Stimulated activated naive CD8-positive, alpha-beta T cell treated with anti-CD3 and anti-CD28 coated beads, Interleukin-15, amount 100 ng/mL, for 72 hours (primary cell): Measurements from ENCODE around the gene SMARCD1.
A peak's percentile ranks its signal among the peaks of the same experiment; 100 is the strongest.

ENCODE experiments used
- ATAC-seq: fragments of 150-1000 bp; cut with Tn5 transposase; 2 replicates; pipeline ENCODE4 v1.10.0; 2021; ENCODE audit warnings: mild to moderate bottlenecking, moderate library complexity
- DNase-seq, 2 donors: peaks; one replicate each; pipeline ENCODE4 v3.0.0; 2021 to 2022
- H3K27ac Mint-ChIP-seq, 2 donors: one replicate each; pipeline ENCODE4 v1.8.0; 2022; ENCODE audit warnings: mild to moderate bottlenecking in 2 of 2, mixed read lengths in 2 of 2, moderate library complexity in 2 of 2
- H3K27me3 Mint-ChIP-seq: one replicate; pipeline ENCODE4 v1.8.0; 2022; ENCODE audit warnings: mixed read lengths
- H3K4me1 Mint-ChIP-seq: one replicate; pipeline ENCODE4 v1.8.0; 2022; ENCODE audit warnings: mild to moderate bottlenecking, mixed read lengths
- H3K4me3 Mint-ChIP-seq, 2 donors: one replicate each; pipeline ENCODE4 v1.8.0; 2022; ENCODE audit warnings: mild to moderate bottlenecking in 2 of 2, mixed read lengths in 2 of 2, moderate library complexity in 1 of 2
- H3K9me3 Mint-ChIP-seq, 2 donors: one replicate each; pipeline ENCODE4 v1.8.0; 2022; ENCODE audit warnings: mixed read lengths in 2 of 2

The SMARCD1 gene

DNA sequence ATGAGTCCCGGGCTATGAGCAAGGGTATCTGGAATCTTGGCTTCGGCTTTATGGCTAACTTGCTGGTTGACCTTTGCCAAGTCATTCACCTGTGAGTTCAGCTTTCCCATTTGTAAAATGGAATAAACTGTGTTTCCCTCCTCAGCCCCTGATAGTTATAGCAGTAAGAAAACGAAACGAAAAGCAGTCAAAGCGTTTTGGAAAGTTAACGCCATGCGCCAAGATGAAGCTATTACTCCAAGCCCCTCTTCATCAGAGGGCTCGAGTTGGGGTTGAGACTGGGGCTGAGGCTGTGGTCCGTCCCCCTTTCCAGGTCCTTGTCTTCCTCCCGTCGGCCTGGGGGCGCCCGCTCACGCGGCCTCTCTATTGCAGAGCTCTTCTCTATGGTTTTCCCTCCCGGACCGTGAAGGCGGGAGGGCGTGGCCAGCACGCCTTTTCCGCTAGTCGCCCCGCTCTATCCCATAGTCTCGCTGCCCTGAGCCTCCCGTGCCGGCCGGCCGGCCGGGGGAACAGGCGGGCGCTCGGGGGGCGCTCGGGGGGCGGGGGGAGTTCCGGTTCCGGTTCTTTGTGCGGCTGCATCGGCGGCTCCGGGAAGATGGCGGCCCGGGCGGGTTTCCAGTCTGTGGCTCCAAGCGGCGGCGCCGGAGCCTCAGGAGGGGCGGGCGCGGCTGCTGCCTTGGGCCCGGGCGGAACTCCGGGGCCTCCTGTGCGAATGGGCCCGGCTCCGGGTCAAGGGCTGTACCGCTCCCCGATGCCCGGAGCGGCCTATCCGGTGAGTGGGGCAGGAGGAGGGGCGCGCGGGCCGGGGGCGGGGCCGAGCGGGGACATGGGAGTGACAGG, at the start of gene SMARCD1:
SMARCD1 (plus strand) TSS at position 568 of the 840 bp plus-strand sequence; CDS start at position 596, 28 bp downstream.
- Mint-ChIP-seq H3K9me3 (no peaks in the 10 kb centered on the region), H3K4me3 (peak within 1 kb of the TSS; percentile 92 to 97), H3K27me3 (no peaks in the 10 kb centered on the region), H3K4me1 (peaks cover 49% of the 10 kb centered on the region), H3K27ac (peak within 1 kb of the TSS; percentile 98 to 99)
- peak; percentile 91 for ATAC-seq
- DNase-seq, result peak; percentile 81 to 85

- Mint-ChIP-seq H3K27ac (no peak overlapping the region), H3K9me3 (no peaks in the 10 kb centered on the region), H3K4me1 (peaks cover 14% of the 10 kb centered on the region), H3K4me3 (no peak overlapping the region), H3K27me3 (peaks cover 30% of the 10 kb centered on the region)
- ATAC-seq, result no peak
- DNase-seq, result no peak
Measured at GRCh38 chr12:50038336-50038735, 46.8 kb upstream of the SMARCD1 start.

DNA sequence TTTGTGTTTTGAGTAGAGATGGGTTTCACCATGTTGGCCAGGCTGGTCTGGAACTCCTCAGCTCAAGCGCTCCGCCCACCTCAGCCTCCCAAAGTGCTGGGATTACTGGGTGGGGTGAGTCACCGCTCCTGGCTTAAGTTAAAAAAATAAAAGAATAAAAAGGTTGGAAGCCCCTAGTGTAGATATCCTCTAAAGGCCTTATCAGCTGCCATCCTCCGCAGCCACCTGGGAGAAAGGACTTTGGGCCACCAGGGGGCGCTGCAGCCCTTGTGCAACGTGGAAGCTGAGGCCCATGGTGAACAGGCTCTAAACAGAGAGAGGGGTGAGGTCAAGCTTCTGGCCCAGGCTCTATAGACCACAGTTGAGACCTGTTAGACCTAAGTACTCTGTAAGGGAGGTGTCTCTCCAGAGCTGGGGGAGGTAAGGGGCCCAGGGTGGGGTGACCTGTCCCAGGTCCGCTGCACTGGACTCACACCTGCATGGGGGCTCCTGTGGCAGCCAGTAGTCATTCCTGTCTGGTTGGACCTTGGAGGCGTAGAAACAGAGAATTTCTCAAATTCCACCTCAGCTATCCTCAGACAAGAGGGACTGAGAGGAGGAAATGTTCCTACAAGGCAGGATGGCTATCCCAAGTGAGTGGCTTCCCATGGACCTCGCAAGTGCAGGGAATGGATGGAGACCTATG, 45.8 kb upstream of the SMARCD1 start:
- H3K27me3 Mint-ChIP-seq, result peaks cover 21% of the 10 kb centered on the region
- DNase-seq (peak; percentile 83 to 84), ATAC-seq (peak; percentile 92)
- no peaks in the 10 kb centered on the region for H3K9me3 Mint-ChIP-seq
- H3K4me3 Mint-ChIP-seq, result no peak overlapping the region
- H3K4me1 Mint-ChIP-seq, result peaks cover 21% of the 10 kb centered on the region
- peak overlapping the region in 1 of 2 donors; percentile 64 for H3K27ac Mint-ChIP-seq

- H3K4me1 Mint-ChIP-seq, result peaks cover 21% of the 10 kb centered on the region
- DNase-seq (no peak), ATAC-seq (no peak)
- H3K27me3 Mint-ChIP-seq, result peaks cover 11% of the 10 kb centered on the region
- H3K27ac Mint-ChIP-seq, result peak overlapping the region in 1 of 2 donors; percentile 79
- no peaks in the 10 kb centered on the region for H3K9me3 Mint-ChIP-seq
- no peak overlapping the region for H3K4me3 Mint-ChIP-seq
Measured at GRCh38 chr12:50040657-50041056, 44.5 kb upstream of the SMARCD1 start.

DNA sequence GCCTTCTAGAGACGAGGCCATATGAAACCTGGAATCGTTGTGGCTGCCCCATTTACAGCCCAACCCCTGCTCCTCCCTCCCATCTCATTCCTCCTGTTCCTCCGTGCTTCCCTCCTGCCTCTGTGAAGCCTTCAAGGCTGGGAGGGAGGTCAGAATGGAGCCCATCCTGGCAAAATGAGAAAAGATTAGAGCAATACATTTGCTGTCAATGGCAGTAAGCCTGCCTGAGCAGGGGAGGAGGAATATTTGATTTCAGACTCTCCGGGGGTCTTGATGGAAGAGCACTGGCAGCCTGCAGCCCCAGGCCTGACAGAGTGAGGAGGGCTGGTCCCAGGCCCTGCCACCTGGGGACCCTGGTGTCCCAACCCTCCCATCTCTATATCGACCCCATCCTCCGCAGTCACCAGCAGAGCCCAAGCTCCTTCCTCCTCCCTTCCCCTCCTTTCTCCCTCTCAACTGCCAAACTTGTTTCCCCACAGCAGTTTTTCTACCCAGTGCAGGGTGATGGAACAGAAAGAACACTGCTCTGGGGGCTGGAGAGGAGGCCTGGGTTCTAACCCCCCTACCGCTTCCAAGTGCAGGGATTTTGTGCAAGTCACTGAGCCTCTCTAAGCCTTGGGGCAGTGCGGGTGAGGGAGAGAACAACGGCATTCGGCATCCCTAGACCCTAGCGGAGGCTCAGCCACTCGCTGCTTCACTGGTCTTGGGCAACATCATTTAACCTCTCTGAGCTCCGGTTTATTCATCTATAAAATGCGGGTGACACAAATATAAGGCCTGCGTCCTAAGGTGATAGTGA, 43.9 kb upstream of the SMARCD1 start:
- Mint-ChIP-seq H3K4me1 (peaks cover 21% of the 10 kb centered on the region), H3K27me3 (peaks cover 5% of the 10 kb centered on the region), H3K4me3 (no peak overlapping the region), H3K9me3 (no peaks in the 10 kb centered on the region), H3K27ac (peak overlapping the region in 1 of 2 donors; percentile 79)
- ATAC-seq, result no peak
- peak in 1 of 2 donors; percentile 1 for DNase-seq

GRCh38 chr12:50041962-50042361, 43.2 kb upstream of the SMARCD1 start:
- no peak for ATAC-seq
- Mint-ChIP-seq H3K27ac (no peak overlapping the region), H3K4me3 (no peak overlapping the region), H3K27me3 (no peaks in the 10 kb centered on the region), H3K9me3 (no peaks in the 10 kb centered on the region), H3K4me1 (peaks cover 21% of the 10 kb centered on the region)
- no peak for DNase-seq

DNA sequence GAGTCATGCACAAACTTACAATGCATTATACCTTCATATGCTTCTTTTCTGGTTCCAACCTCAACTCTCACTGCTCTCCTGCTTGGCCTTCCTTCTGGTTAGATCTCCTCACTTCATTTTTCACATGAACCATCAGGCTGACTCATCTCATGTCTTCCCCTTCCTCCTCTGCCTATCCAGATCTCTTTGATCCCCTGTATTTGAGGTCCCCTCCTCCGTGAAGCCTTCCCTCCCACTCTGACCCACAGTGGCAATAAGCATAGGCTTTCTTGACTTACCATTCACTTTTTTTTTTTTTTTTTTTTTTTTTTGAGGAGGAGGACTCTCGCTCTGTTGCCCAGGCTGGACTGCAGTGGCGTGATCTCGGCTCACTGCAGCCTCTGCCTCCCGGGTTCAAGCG, 42.4 kb upstream of the SMARCD1 start:
- DNase-seq (no peak), ATAC-seq (peak; percentile 32)
- Mint-ChIP-seq H3K27me3 (peaks cover 7% of the 10 kb centered on the region), H3K4me1 (peaks cover 21% of the 10 kb centered on the region), H3K9me3 (no peaks in the 10 kb centered on the region), H3K27ac (peak overlapping the region in 1 of 2 donors; percentile 51), H3K4me3 (no peak overlapping the region)

DNA sequence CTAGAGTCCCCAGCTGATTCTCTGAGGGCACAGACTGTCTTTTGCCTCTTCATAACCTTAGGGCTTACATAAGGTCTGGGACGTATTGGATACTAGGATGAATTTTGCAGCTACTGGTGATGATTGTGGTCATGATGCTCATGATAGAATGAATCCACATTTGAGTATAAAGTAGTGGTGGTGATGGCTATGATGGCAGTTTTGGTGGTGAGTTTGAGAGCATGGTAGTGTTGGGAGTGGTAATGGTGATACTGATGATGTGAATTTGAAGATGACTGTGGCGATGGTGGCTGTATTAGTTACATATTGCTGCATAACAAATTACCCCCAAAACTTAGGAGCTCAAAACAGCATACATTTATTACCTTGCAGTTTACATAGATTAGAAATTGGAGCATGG, 41.8 kb upstream of the SMARCD1 start:
- no peak overlapping the region for H3K27ac Mint-ChIP-seq
- peaks cover 21% of the 10 kb centered on the region for H3K4me1 Mint-ChIP-seq
- ATAC-seq, result no peak
- peaks cover 8% of the 10 kb centered on the region for H3K27me3 Mint-ChIP-seq
- H3K4me3 Mint-ChIP-seq, result no peak overlapping the region
- no peaks in the 10 kb centered on the region for H3K9me3 Mint-ChIP-seq
- DNase-seq, result no peak

GRCh38 chr12:50043854-50044253, 41.3 kb upstream of the SMARCD1 start:
- peaks cover 21% of the 10 kb centered on the region for H3K4me1 Mint-ChIP-seq
- peaks cover 11% of the 10 kb centered on the region for H3K27me3 Mint-ChIP-seq
- DNase-seq (no peak), ATAC-seq (no peak)
- H3K4me3 Mint-ChIP-seq, result no peak overlapping the region
- H3K9me3 Mint-ChIP-seq, result no peaks in the 10 kb centered on the region
- H3K27ac Mint-ChIP-seq, result no peak overlapping the region

GRCh38 chr12:50047693-50048250, 37.4 kb upstream of the SMARCD1 start:
- Mint-ChIP-seq H3K4me3 (no peak overlapping the region), H3K4me1 (peaks cover 11% of the 10 kb centered on the region), H3K27me3 (peaks cover 50% of the 10 kb centered on the region), H3K27ac (no peak overlapping the region), H3K9me3 (no peaks in the 10 kb centered on the region)
- DNase-seq, result no peak
- ATAC-seq, result no peak

- Mint-ChIP-seq H3K27ac (no peak overlapping the region), H3K27me3 (peaks cover 63% of the 10 kb centered on the region), H3K4me1 (no peaks in the 10 kb centered on the region), H3K9me3 (no peaks in the 10 kb centered on the region), H3K4me3 (no peak overlapping the region)
- DNase-seq (no peak), ATAC-seq (no peak)
Measured at GRCh38 chr12:50049254-50050118, 35.7 kb upstream of the SMARCD1 start.

GRCh38 chr12:50050119-50050385, 35.1 kb upstream of the SMARCD1 start:
- Mint-ChIP-seq H3K27me3 (peaks cover 63% of the 10 kb centered on the region), H3K27ac (no peak overlapping the region)
- DNase-seq, result no peak

GRCh38 chr12:50050410-50051098, 34.6 kb upstream of the SMARCD1 start:
- Mint-ChIP-seq H3K27me3 (peaks cover 63% of the 10 kb centered on the region), H3K4me1 (peaks cover 2% of the 10 kb centered on the region), H3K27ac (peak overlapping the region in 1 of 2 donors; percentile 65), H3K9me3 (no peaks in the 10 kb centered on the region), H3K4me3 (peak overlapping the region in 1 of 2 donors; percentile 32)
- DNase-seq, result no peak
- peak; percentile 41 for ATAC-seq

More at GRCh38 chr12:50050119-50050385, 35.1 kb upstream of the SMARCD1 start:
- H3K9me3 Mint-ChIP-seq, result no peaks in the 10 kb centered on the region
- H3K4me1 Mint-ChIP-seq, result no peaks in the 10 kb centered on the region
- ATAC-seq, result no peak
- no peak overlapping the region for H3K4me3 Mint-ChIP-seq

GRCh38 chr12:50051101-50051806, 33.9 kb upstream of the SMARCD1 start:
- Mint-ChIP-seq H3K4me1 (peaks cover 9% of the 10 kb centered on the region), H3K27ac (no peak overlapping the region), H3K9me3 (no peaks in the 10 kb centered on the region), H3K27me3 (peaks cover 70% of the 10 kb centered on the region), H3K4me3 (no peak overlapping the region)
- ATAC-seq, result no peak
- DNase-seq, result no peak
